BLaER1 treated with 17β-estradiol and CSF1 and Interleukin-3, amounts not matched to agents 10 nM and 100 nM (cell line): Measurements from ENCODE around the gene TNFAIP6.

Source experiments
- H3K27ac ChIP-seq, 11 experiments: shearing (Covaris generic); formaldehyde crosslinking; 2 replicates each; pipeline ENCODE4 v1.8.1; 2022
- H3K27me3 ChIP-seq, 11 experiments: shearing (Covaris generic); formaldehyde crosslinking; 2 replicates each; pipeline ENCODE4 v1.8.1; 2022
- H3K36me3 ChIP-seq, 11 experiments: shearing (Covaris generic); formaldehyde crosslinking; 2 replicates each; pipeline ENCODE4 v1.8.1; 2022
- H3K4me1 ChIP-seq, 10 experiments: shearing (Covaris generic); formaldehyde crosslinking; 2 replicates each; pipeline ENCODE4 v1.8.1; 2022
- H3K4me2 ChIP-seq, 11 experiments: shearing (Covaris generic); formaldehyde crosslinking; 2 replicates each; pipeline ENCODE4 v1.8.1; 2022
- H3K4me3 ChIP-seq, 10 experiments: shearing (Covaris generic); formaldehyde crosslinking; 2 replicates each; pipeline ENCODE4 v1.8.1; 2022
- H3K9ac ChIP-seq, 11 experiments: shearing (Covaris generic); formaldehyde crosslinking; 2 replicates each; pipeline ENCODE4 v1.8.1; 2022
- H3K9me3 ChIP-seq, 11 experiments: shearing (Covaris generic); formaldehyde crosslinking; replicated peaks in 1 of 11; 2 replicates each; pipeline ENCODE4 v1.8.1; 2022
- H4K20me1 ChIP-seq, 11 experiments: shearing (Covaris generic); formaldehyde crosslinking; 2 replicates each; pipeline ENCODE4 v1.8.1; 2022
- Cebpa-rat ChIP-seq, 11 experiments: shearing (Covaris generic); IDR thresholded peaks; 2 replicates each; pipeline ENCODE4 v1.8.1; 2022

TNFAIP6 gene

DNA sequence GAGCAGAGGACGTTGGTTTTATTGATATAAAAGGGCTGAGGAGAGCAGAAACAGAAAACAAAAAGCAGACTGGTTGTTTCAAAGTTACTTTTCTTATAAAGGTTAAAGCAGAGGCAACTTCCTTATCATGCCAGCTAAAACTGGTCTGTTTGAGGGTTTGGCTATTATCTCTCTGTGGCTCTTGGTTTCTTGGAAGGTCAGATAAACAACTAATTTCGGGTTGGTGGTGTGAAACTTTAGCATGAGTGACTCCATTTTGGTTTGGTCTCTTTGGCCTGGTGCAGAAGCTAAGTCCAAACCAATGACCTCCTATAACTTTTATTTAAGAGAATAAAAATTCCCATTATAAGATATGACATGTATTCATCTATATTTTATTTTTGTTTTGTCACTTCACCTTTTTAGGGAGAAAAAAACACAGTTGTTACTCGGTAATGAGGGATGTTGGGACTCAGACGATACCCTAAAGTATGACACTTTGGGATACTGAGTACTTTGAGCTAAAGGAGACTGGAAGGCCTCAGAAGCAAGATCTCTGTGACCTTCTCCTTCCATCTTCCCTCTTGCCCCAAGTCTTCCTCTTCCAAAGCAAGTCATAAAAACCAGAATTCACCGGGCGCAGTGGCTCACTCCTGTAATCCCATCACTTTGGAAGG is 23.3 kb downstream of the TNFAIP6 start:
- H3K27ac ChIP-seq, result no peak overlapping the region
- TF ChIP-seq Cebpa-rat (IDR thresholded peaks at IDR 0.05), result no peak

DNA sequence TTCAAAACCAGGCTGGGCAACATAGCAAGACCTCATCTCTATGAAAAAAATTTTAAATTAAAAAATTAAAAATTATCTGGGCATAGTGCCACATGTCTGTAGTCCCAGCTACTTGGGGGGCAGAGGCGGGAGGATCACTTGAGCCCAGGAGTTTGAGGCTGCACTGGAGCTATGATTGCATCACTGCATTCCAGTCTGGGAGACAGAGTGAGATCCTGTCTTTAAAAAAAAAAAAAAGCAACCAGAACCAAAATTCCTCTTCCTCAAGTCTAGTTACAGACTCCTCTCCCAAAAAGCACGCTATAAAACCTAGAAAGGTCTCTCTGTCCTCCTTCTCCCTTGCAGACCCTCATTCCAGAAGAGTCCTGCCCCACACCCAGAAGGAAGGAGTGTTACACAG is 23.9 kb downstream of the TNFAIP6 start:
- H3K9ac ChIP-seq, result no peak overlapping the region
- no peaks in the 10 kb centered on the region for H3K36me3 ChIP-seq
- TF ChIP-seq Cebpa-rat (IDR thresholded peaks at IDR 0.05), result no peak
- H3K9me3 ChIP-seq, result no peaks in the 10 kb centered on the region
- H3K4me2 ChIP-seq, result no peak overlapping the region
- H3K4me3 ChIP-seq, result no peak overlapping the region
- no peaks in the 10 kb centered on the region for H4K20me1 ChIP-seq
- H3K27ac ChIP-seq, result no peak overlapping the region
- H3K27me3 ChIP-seq, result no peaks in the 10 kb centered on the region
- peaks cover 0 to 9% (median 6%) of the 10 kb centered on the region in 10 experiments; a peak in 10 of 20 replicates for H3K4me1 ChIP-seq

More for the DNA sequence above, 23.3 kb downstream of the TNFAIP6 start:
- peaks cover 0 to 9% (median 6%) of the 10 kb centered on the region in 10 experiments; a peak in 10 of 20 replicates for H3K4me1 ChIP-seq
- no peak overlapping the region for H3K4me2 ChIP-seq
- no peak overlapping the region for H3K9ac ChIP-seq
- no peaks in the 10 kb centered on the region for H3K27me3 ChIP-seq
- H4K20me1 ChIP-seq, result no peaks in the 10 kb centered on the region
- H3K9me3 ChIP-seq, result no peaks in the 10 kb centered on the region
- no peak overlapping the region for H3K4me3 ChIP-seq
- H3K36me3 ChIP-seq, result no peaks in the 10 kb centered on the region

DNA sequence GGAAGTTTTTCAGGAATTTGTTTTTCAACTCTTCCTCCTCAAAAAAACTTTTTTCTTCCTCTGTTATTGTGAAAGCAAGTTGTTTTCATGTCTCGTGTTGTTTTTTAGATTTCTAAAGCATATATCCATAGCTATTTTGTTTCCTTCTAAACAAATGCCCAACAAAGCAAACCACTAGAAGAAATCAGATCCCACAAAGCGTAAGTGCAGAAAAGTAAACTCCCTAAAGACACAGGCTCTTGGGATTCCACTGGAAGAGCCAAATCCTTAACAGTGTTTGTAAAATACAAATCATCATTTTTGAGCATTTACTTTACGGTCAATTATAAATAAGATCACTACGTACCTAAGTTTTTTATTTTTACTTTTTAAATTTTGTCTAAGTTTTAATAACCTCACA is 30.6 kb downstream of the TNFAIP6 start:
- Histone ChIP-seq H3K36me3 (no peaks in the 10 kb centered on the region), H3K4me3 (no peak overlapping the region), H3K4me2 (no peak overlapping the region), H3K27me3 (no peaks in the 10 kb centered on the region), H3K9ac (no peak overlapping the region), H3K27ac (no peak overlapping the region), H3K4me1 (no peaks in the 10 kb centered on the region), H4K20me1 (no peaks in the 10 kb centered on the region), H3K9me3 (no peaks in the 10 kb centered on the region)
- TF ChIP-seq Cebpa-rat (IDR thresholded peaks at IDR 0.05), result no peak

DNA sequence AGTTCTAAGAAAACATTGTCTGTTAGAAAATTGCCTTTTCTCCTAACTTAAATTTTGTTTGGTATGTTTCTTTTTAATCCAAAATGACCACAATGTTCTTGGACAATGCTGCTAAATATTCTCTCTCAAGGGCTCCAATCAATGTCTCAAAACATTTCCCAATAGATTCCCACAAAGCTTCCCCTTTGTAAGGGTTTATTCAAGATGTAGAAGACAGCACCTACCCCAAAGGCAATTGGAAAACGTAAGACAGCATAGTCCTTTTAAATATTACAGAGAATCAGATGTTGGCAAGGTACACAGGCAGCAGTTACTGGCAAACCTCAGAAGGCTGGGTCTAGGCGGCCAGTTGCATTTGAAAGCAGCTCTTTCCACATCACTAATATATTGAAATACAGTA is 34.0 kb downstream of the TNFAIP6 start:
- H3K9me3 ChIP-seq, result peaks cover 0 to 9% (median 4%) of the 10 kb centered on the region in 11 experiments; a peak in 6 of 22 replicates
- H3K4me2 ChIP-seq, result no peak overlapping the region
- H3K4me1 ChIP-seq, result no peaks in the 10 kb centered on the region
- H3K9ac ChIP-seq, result no peak overlapping the region
- no peak overlapping the region for H3K27ac ChIP-seq
- no peaks in the 10 kb centered on the region for H4K20me1 ChIP-seq
- no peak for TF ChIP-seq Cebpa-rat (IDR thresholded peaks at IDR 0.05)
- H3K4me3 ChIP-seq, result no peak overlapping the region
- H3K36me3 ChIP-seq, result no peaks in the 10 kb centered on the region
- no peaks in the 10 kb centered on the region for H3K27me3 ChIP-seq

DNA sequence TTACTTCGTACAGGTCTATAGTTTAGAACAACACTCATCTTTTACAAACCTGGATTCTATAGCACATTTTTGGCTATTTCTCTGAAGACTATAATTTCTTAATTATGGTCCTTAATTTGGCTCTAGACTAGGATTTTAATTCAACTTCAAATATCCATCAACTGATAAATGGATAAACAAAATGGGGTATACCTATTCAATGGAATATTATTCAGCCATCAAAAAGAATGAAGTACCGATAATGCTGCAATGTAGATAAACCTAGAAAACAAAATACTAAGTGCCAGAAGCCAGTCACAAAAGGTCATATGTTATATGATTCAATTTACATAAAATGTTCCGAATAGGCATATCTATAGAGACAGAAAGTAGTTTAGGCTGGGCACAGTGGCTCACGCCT is 37.1 kb downstream of the TNFAIP6 start:
- H3K4me3 ChIP-seq, result no peak overlapping the region
- H4K20me1 ChIP-seq, result no peaks in the 10 kb centered on the region
- H3K27me3 ChIP-seq, result no peaks in the 10 kb centered on the region
- no peaks in the 10 kb centered on the region for H3K36me3 ChIP-seq
- no peaks in the 10 kb centered on the region for H3K4me1 ChIP-seq
- H3K4me2 ChIP-seq, result no peak overlapping the region
- TF ChIP-seq Cebpa-rat (IDR thresholded peaks at IDR 0.05), result no peak
- H3K27ac ChIP-seq, result no peak overlapping the region
- H3K9ac ChIP-seq, result no peak overlapping the region
- peaks cover 0 to 9% (median 4%) of the 10 kb centered on the region in 11 experiments; a peak in 6 of 22 replicates for H3K9me3 ChIP-seq

DNA sequence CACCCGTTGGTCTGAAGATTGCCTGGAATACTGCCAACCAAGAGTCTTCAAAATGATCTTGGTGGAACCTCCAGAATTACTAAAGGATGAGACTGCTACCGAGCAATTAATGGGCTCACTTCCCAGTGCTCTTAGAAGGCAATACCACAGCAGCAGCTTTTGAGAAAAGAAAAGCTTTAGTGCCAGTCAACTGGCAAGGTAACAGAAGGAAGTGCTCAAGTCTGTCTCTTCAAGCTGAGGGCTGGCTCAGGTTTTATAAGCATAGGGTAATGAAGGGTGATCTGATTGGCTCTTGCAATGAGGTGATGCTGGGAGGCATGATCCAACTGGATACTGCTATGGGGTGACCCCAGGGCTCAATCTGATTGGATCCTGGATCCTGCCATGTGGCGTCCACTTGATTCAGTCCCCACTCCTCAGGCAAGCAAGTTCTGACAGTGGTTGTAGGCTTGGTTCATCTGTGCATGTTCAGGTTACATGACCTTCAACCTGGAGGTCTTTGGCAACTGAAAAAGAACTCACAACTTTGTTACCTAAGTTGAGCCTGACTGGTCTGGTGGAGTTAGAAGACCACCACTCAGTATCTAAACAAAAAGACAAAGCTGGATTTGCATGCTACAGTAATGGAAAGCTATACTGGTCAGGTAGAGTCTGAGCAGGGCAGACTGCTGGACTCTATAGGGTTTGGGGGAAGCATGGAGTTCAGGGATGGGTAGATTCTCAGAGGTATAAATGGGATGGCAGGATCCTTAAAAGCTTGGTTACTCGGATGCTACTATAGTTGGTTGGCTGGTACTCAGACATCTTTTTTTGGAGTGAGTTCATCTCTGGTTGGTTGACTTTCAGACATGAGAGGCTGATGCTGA is 38.4 kb downstream of the TNFAIP6 start:
- TF ChIP-seq Cebpa-rat (IDR thresholded peaks at IDR 0.05), result no peak

DNA sequence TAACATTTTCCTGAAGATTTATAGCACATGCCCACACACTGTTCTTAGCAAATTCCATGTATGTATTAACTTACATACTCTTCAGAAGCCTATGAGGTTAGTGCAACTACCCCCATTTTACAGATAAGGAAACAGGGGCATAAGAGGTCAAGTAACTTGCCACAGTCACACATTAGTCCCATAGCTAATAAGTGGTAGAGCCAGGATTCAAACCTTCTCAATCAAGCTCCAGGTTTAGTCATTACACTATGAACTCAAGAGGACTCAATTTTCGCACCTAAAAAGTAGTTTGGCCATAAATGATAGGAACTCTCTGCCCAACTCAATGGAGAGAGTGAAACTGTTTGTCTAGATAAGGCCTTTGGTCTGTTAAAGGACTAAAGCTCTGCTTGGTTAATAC is 42.6 kb downstream of the TNFAIP6 start:
- Histone ChIP-seq H3K27me3 (no peaks in the 10 kb centered on the region), H3K4me2 (no peak overlapping the region), H3K27ac (no peak overlapping the region), H3K9ac (no peak overlapping the region), H3K9me3 (peaks cover 0 to 5% (median under 1%) of the 10 kb centered on the region in 11 experiments; a peak in 4 of 22 replicates), H3K36me3 (no peaks in the 10 kb centered on the region), H3K4me1 (no peaks in the 10 kb centered on the region), H3K4me3 (no peak overlapping the region), H4K20me1 (no peaks in the 10 kb centered on the region)
- no peak for TF ChIP-seq Cebpa-rat (IDR thresholded peaks at IDR 0.05)

More for the DNA sequence above, 38.4 kb downstream of the TNFAIP6 start:
- H3K4me2 ChIP-seq, result no peak overlapping the region
- H3K4me1 ChIP-seq, result no peaks in the 10 kb centered on the region
- H3K9ac ChIP-seq, result no peak overlapping the region
- peaks cover 0 to 9% (median 4%) of the 10 kb centered on the region in 11 experiments; a peak in 6 of 22 replicates for H3K9me3 ChIP-seq
- H3K27ac ChIP-seq, result no peak overlapping the region
- H3K4me3 ChIP-seq, result no peak overlapping the region
- H4K20me1 ChIP-seq, result no peaks in the 10 kb centered on the region
- H3K27me3 ChIP-seq, result no peaks in the 10 kb centered on the region
- no peaks in the 10 kb centered on the region for H3K36me3 ChIP-seq

DNA sequence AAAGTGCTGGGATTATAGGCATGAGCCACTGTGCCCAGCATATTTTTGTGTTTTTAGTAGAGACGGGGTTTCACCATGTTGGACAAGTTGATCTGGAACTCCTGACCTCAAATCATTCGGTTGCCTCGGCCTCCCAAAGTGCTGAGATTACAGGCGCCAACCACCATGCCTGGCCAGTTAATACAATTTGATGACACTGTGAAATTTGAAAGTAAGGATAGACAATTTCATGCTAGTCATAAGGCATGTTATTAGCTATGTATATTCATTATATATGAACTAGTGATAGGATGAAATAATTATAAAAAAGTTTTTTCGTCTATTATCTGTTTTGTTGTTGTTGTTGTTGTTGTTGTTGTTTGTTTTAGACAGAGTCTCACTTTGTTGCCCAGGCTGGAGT is 43.8 kb downstream of the TNFAIP6 start:
- Histone ChIP-seq H3K4me2 (no peak overlapping the region), H3K4me3 (no peak overlapping the region), H3K9me3 (no peaks in the 10 kb centered on the region), H3K4me1 (no peaks in the 10 kb centered on the region), H3K27ac (no peak overlapping the region), H3K27me3 (no peaks in the 10 kb centered on the region), H4K20me1 (no peaks in the 10 kb centered on the region), H3K9ac (no peak overlapping the region), H3K36me3 (no peaks in the 10 kb centered on the region)
- TF ChIP-seq Cebpa-rat (IDR thresholded peaks at IDR 0.05), result no peak

DNA sequence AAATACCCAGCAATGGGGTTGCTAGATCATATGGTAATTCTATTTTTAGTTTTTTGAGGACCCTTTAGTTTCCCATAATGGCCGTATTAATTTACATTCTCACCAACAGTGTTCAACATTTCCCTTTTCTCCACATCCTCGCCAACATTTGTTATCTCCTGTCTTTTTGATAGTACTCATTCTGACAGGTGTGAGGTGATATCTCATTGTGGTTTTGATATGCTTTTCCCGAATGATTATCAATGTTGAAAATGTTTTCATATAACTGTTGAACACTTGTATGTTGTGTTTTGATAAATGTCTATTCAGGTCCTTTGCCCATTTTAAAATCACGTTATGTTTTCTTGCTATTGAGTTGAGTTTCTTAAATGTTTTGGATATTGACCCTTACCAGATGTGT is 46.5 kb downstream of the TNFAIP6 start:
- Histone ChIP-seq H3K4me3 (no peak overlapping the region), H3K9me3 (no peaks in the 10 kb centered on the region), H3K36me3 (no peaks in the 10 kb centered on the region), H3K27ac (no peak overlapping the region), H3K4me2 (no peak overlapping the region), H3K4me1 (no peaks in the 10 kb centered on the region), H3K27me3 (no peaks in the 10 kb centered on the region), H3K9ac (no peak overlapping the region), H4K20me1 (no peaks in the 10 kb centered on the region)
- TF ChIP-seq Cebpa-rat (IDR thresholded peaks at IDR 0.05), result no peak
